Measurements from ENCODE around the gene ADAMTS12.

Gene ADAMTS12

DNA sequence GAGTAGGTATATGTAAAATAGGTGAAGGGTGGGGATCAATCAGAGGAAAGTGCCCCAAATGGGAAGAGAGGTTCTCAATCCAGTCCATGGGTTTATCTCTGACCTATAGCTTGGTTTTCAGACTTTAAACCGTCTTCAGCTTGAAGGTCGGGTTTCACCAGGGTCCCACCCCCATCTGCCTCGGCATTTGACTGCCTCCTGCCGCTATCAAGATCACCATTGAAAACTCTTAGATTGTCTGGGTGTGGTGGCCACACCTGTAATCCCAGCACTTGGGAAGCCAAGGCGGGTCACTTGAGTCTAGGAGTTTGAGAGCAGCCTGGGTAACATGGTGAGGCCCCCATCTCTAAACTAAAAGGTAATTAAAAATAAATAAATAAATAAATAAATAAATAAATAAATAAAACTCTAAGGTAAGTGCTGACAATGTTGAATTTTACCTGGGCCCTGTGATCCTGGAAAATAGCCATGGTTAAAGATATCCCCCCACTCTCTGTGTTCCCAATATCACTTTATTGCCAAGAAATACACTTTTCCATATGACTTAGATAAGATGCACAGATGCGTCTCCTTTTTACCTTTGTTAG, 402.2 kb downstream of the ADAMTS12 start:
- DNase-seq (ENCODE audit: low read depth) = no peak
- no peak overlapping the region for H3K4me3 ChIP-seq (ENCODE audit: control insufficient read depth, low read depth, low read length)
- TF ChIP-seq, protein P1, sequence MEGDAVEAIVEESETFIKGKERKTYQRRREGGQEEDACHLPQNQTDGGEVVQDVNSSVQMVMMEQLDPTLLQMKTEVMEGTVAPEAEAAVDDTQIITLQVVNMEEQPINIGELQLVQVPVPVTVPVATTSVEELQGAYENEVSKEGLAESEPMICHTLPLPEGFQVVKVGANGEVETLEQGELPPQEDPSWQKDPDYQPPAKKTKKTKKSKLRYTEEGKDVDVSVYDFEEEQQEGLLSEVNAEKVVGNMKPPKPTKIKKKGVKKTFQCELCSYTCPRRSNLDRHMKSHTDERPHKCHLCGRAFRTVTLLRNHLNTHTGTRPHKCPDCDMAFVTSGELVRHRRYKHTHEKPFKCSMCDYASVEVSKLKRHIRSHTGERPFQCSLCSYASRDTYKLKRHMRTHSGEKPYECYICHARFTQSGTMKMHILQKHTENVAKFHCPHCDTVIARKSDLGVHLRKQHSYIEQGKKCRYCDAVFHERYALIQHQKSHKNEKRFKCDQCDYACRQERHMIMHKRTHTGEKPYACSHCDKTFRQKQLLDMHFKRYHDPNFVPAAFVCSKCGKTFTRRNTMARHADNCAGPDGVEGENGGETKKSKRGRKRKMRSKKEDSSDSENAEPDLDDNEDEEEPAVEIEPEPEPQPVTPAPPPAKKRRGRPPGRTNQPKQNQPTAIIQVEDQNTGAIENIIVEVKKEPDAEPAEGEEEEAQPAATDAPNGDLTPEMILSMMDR (conservative IDR thresholded peaks at IDR 0.05; ENCODE audit: control insufficient read depth, insufficient read depth, low read depth, low read length) = no peak

DNA sequence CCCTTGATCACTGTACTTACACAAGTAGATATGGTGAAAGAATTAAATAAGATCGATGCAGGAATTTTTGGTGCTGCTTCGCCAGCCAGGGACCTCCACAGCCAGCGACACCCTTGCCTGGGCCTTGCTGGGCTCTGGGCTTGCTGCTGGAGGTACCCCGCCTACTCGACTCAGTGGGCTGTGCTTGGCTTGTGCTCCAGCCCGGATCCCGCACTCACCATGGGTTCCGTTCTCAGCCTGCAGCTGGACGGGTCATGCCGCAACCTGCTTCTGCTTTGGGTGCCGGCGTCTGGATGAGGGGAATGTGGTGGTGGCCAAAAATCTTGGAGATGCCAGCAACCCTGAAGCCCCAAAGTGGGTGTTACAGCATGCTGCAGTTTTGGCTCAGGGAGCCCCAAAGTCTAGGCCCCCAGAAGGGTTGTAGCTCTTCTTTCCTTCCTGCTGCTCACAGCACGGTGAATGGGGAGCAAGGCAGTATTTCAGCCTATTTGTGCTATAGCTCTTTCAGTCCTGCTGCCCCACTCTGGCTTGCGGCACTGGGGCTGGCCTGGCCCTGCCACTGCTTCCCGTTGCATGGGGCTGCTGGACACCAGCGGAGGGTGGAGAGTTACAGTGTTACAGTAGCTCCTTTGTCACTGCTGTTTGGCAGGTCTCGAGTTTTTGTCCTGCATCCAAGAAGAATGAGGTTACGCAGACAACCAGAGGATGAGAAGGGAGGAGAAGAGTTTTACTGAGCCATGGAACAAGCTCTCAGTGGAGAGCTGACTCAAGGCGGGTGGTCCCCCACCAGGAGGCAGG, 403.0 kb downstream of the ADAMTS12 start:
- TF ChIP-seq, protein P1 (conservative IDR thresholded peaks at IDR 0.05; ENCODE audit: control insufficient read depth, insufficient read depth, low read depth, low read length) = no peak
- no peak overlapping the region for H3K4me3 ChIP-seq (ENCODE audit: control insufficient read depth, low read depth, low read length)
- DNase-seq (ENCODE audit: low read depth) = no peak

DNA sequence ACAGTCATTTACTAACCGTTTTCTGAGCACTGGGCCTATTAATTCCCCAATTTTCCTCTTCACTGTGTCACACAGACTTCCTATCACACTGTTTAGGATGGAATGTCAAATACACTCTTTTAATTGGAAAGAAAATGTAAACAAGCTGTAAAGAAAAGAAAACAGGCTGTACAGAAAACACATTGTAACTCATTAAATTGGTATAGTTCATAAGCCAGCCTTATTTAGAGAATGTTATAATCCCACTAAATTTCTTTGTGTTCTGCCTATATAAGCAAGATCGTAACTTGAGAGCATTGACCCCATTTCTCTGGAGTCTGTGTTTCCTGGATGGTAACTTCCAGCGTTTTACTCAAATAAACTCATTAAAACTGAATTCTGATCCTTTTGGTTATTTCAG, 404.6 kb downstream of the ADAMTS12 start:
- no peak overlapping the region for H3K4me3 ChIP-seq (ENCODE audit: control insufficient read depth, low read depth, low read length)
- TF ChIP-seq, protein P1 (conservative IDR thresholded peaks at IDR 0.05; ENCODE audit: control insufficient read depth, insufficient read depth, low read depth, low read length) = no peak
- DNase-seq (ENCODE audit: low read depth) = no peak

DNA sequence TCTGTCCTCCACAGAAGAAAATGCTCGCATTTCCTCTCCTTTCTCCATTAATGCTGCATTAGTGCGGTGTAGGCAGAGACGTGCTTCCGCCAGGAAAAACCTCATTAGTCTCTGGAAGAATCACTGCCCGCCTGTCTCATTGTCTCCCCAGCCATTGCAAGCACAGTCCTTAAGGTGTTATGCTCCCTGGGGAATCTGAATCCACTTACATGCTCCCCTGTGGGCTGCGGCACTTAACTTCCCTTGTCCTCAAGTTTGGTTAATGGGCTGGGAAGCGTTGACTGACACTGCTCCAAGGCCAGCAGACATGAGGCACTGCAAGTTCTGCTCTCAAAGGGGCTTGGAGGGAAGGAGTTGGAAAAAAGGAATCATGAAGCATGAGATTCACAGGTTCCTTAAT, 409.5 kb downstream of the ADAMTS12 start:
- H3K4me3 ChIP-seq (ENCODE audit: control insufficient read depth, low read depth, low read length) = no peak overlapping the region
- no peak for DNase-seq (ENCODE audit: low read depth)
- TF ChIP-seq, protein P1 (conservative IDR thresholded peaks at IDR 0.05; ENCODE audit: control insufficient read depth, insufficient read depth, low read depth, low read length) = no peak

DNA sequence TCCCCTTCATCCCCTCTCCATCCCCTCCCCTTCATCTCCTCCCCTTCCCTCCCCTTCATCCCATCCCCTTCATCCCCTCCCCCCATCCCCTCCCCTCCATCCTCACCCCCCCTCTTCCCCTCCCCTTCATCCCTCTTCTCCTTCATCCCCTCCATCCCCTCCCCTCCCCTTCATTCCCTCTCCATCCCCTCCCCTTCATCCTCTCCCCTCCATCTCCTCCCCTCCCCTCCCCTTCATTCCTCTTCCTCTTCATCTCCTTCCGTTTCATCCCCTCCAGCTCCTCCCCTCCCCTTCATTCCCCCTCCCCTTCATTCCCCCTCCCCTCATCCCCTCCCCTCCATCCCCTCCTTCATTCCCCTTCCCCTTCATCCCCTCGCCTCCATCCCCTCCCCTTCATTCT, 410.9 kb downstream of the ADAMTS12 start:
- no peak overlapping the region for H3K4me3 ChIP-seq (ENCODE audit: control insufficient read depth, low read depth, low read length)
- DNase-seq (ENCODE audit: low read depth) = no peak
- TF ChIP-seq, protein P1 (conservative IDR thresholded peaks at IDR 0.05; ENCODE audit: control insufficient read depth, insufficient read depth, low read depth, low read length) = no peak

DNA sequence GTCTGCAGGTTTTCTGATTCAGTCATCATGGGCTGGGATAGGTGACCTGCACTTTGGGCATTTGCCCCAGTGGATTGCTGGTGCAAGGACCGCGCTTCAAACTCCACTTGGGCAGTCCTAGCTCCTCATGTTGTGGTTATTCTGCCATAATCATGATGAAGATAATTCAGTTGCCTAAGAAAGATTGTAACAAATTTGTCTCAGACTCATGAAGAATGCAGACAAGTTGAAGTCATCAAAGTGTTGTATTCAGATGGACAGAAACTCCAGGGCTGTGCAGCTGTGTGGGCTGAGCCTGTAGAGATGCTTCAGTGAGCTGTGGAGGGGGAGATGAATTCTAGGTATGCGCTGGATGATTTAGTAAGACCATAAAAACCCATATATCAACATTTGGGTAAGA, 412.5 kb downstream of the ADAMTS12 start:
- H3K4me3 ChIP-seq (ENCODE audit: control insufficient read depth, low read depth, low read length) = no peak overlapping the region
- TF ChIP-seq, protein P1 (conservative IDR thresholded peaks at IDR 0.05; ENCODE audit: control insufficient read depth, insufficient read depth, low read depth, low read length) = no peak
- no peak for DNase-seq (ENCODE audit: low read depth)

Data from fibroblast of mammary gland (primary cell).